ENCODE data around the gene DCTN2.

Gene DCTN2

GRCh38 chr12:57528176-57528575, 18.8 kb downstream of the DCTN2 start:
- TF ChIP-seq CTCF (IDR thresholded peaks at IDR 0.05; ENCODE audit: control insufficient read depth, extremely low read depth, insufficient read depth) = no peak
- H3K4me3 ChIP-seq (ENCODE audit: low read depth, low read length) = no peak overlapping the region
- no peak for DNase-seq (ENCODE audit: low read depth)

- TF ChIP-seq CTCF (IDR thresholded peaks at IDR 0.05; ENCODE audit: control insufficient read depth, extremely low read depth, insufficient read depth) = no peak
- H3K4me3 ChIP-seq (ENCODE audit: low read depth, low read length) = no peak overlapping the region
- DNase-seq (ENCODE audit: low read depth) = no peak
Observed at GRCh38 chr12:57527184-57527583, 19.8 kb downstream of the DCTN2 start.

- H3K4me3 ChIP-seq (ENCODE audit: low read depth, low read length) = no peak overlapping the region
- DNase-seq (ENCODE audit: low read depth) = no peak
- TF ChIP-seq CTCF (IDR thresholded peaks at IDR 0.05; ENCODE audit: control insufficient read depth, extremely low read depth, insufficient read depth) = no peak
Observed at GRCh38 chr12:57526477-57527126, 20.4 kb downstream of the DCTN2 start.

GRCh38 chr12:57525615-57526383, 21.2 kb downstream of the DCTN2 start:
- TF ChIP-seq CTCF (IDR thresholded peaks at IDR 0.05; ENCODE audit: control insufficient read depth, extremely low read depth, insufficient read depth) = no peak
- DNase-seq (ENCODE audit: low read depth) = no peak
- no peak overlapping the region for H3K4me3 ChIP-seq (ENCODE audit: low read depth, low read length)

DNA sequence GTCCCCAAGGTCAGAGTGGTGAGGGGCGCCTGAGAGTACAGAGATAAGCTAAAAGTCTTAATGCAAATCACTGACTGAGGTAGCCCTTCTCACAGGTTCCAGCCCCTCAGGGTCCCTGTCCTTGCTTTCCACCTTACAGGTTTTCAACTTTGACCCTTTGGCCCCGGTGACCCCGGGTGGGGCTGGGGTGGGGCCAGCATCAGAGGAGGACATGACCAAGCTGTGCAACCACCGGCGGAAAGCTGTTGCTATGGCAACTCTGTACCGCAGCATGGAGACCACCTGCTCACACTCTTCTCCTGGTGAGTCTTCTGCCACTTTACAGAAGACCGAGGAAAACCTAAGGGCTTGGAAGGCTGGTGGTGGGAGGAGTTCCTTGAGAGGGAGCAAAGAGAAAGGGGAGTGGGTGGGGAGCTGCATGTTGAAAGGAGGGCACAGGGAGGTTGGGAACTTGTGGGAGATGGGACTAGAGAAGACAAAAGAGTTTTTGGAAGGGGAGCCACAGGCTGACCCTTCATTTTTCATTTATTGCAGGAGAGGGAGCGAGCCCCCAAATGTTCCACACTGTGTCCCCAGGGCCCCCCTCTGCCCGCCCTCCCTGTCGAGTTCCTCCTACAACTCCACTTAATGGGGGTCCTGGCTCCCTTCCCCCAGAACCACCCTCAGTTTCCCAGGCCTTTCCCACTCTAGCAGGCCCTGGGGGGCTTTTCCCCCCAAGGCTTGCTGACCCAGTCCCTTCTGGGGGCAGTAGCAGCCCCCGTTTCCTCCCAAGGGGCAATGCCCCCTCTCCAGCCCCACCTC, 22.0 kb downstream of the DCTN2 start:
- no peak for DNase-seq (ENCODE audit: low read depth)
- no peak for TF ChIP-seq CTCF (IDR thresholded peaks at IDR 0.05; ENCODE audit: control insufficient read depth, extremely low read depth, insufficient read depth)
- no peak overlapping the region for H3K4me3 ChIP-seq (ENCODE audit: low read depth, low read length)

- no peak for TF ChIP-seq CTCF (IDR thresholded peaks at IDR 0.05; ENCODE audit: control insufficient read depth, extremely low read depth, insufficient read depth)
- peak overlapping the region; percentile 90 for H3K4me3 ChIP-seq (ENCODE audit: low read depth, low read length)
- no peak for DNase-seq (ENCODE audit: low read depth)
Observed at GRCh38 chr12:57523706-57524614, 23.0 kb downstream of the DCTN2 start.

All from LNCaP clone FGC (cell line).